Activated T-cell treated with anti-CD3 and anti-CD28 coated beads for 48 hours (primary cell): ENCODE data around the gene TPRG1.

ENCODE experiments used
- DNase-seq: peaks from one replicate; pipeline ENCODE4 v3.0.0-alpha.2; 2020; ENCODE audit warnings: low read depth

The TPRG1 gene

GRCh38 chr3:189232790-189233189 is 61.0 kb downstream of the TPRG1 start:
- no peak for DNase-seq

DNA sequence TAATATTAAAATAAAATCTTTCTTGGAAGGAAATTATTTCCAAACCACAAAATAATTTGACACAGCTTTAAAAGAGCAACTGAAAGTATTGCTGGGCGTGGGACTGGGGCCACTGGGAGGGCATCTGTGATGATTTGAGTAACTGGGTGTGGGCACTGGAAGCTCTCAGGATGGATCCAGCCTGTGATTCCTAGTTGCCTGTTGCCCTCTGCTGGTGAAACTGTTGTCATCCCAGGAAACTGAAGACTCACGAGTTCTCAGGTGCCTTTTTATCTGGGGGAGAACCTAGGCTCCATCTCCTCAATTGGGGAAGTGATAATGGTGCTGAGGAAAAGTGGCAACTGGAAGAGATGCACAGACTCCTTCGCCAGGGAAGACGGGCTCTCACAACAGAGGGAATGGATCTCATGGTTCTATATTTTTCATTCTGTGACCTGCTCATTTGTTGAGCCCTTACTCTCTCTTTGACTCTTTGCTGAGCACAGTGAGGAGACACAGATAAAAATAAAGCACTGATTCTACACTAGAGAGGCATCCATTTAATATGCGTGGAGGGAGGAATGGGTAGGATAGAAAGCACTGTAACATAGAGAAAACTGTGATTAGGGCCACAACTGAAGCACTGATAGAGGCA is 61.6 kb downstream of the TPRG1 start:
- peak; percentile 19 for DNase-seq

GRCh38 chr3:189235214-189235613 is 63.4 kb downstream of the TPRG1 start:
- no peak for DNase-seq

DNA sequence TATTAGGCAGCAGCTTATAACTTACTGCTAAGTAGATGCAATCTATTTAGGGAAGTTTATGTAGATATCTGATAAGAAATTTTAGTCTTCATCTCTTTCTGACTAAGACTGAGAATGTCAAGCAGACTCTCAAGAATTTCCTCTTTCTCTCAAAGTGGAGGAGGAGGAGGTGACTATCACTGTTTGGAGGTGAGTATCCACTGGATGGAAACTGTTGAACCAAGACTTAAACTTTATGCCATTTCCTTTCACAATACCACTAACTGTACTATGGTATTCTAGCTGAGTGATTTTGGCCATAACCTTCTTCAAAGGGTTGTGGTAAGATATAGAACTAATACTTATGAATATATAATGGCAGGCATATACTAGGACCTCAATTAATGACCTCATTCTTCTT is 64.6 kb downstream of the TPRG1 start:
- no peak for DNase-seq

- no peak for DNase-seq
Measured at GRCh38 chr3:189237526-189237925, 65.8 kb downstream of the TPRG1 start.

GRCh38 chr3:189238071-189238470 is 66.3 kb downstream of the TPRG1 start:
- DNase-seq: no peak

DNA sequence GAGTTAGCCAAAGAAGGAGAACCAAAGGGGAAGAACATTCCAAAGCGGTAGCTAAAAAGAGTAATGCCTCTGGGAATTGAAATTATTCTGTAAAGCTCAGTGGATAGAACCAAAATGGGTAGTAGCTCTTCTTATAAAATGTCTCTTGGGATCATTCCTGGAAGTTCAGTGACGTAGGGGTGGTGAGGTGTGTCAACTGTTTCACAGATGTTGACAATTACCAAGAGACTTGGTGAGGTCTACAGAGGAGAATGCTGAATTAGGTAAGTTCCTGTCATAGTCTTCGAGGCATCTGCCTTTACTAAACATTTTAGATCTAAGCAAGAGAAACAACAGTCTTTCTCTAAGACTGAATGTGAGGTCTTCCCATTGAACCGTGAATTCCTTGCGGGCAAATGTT is 67.8 kb downstream of the TPRG1 start:
- DNase-seq: no peak

- DNase-seq: no peak
Measured at GRCh38 chr3:189249987-189250386, 78.2 kb downstream of the TPRG1 start.

DNA sequence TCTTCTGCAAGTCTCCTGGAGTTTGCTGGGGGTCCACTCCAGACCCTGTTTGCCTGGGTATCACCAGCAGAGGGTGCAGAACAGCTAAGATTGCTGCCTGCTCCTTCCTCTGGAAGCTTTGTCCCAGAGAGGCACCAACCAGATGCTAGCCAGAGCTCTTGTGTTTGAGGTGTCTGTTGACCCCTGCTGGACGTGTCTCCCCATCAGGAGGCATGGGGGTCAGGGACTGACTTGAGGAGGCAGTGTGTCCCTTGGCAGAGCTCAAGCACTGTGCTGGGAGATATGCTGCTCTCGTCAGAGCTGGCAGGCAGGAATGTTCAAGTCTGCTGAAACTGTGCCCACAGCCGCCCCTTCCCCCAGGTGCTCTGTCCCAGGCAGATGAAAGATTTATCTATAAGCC is 86.5 kb downstream of the TPRG1 start:
- DNase-seq: no peak

GRCh38 chr3:189260556-189261493 is 89.1 kb downstream of the TPRG1 start:
- no peak for DNase-seq

- no peak for DNase-seq
Measured at GRCh38 chr3:189262746-189263145, 91.0 kb downstream of the TPRG1 start.

GRCh38 chr3:189267981-189268613 is 96.3 kb downstream of the TPRG1 start:
- no peak for DNase-seq

GRCh38 chr3:189269365-189269764 is 97.6 kb downstream of the TPRG1 start:
- DNase-seq: no peak

DNA sequence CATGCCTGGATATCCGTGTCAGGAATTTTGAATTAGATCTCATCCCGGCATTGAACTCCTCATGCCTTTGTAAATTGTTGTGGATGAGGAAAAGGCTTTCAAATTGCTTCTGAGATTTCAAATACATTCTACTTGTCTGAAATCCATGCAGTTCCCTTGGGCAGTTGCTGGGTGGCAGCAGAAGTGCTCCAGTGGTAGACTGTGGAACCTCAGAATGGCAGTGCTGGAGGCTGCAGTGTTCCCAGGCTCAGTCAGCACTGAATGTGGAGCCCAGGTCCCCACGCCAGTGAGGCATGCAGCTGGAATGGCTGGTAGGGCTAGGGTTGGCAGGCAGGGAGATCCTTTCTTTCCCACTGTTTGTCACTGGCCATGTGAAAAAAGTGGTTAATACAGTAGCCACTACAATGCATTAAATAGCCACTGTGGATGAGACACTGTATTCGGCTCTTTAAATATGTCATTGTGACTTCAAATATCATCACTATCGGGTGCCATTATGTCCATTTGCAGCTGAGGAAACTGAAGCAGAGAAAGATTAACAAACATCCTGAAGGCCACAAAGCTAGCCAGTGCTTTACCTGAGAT is 98.6 kb downstream of the TPRG1 start:
- DNase-seq: peak; percentile 25

DNA sequence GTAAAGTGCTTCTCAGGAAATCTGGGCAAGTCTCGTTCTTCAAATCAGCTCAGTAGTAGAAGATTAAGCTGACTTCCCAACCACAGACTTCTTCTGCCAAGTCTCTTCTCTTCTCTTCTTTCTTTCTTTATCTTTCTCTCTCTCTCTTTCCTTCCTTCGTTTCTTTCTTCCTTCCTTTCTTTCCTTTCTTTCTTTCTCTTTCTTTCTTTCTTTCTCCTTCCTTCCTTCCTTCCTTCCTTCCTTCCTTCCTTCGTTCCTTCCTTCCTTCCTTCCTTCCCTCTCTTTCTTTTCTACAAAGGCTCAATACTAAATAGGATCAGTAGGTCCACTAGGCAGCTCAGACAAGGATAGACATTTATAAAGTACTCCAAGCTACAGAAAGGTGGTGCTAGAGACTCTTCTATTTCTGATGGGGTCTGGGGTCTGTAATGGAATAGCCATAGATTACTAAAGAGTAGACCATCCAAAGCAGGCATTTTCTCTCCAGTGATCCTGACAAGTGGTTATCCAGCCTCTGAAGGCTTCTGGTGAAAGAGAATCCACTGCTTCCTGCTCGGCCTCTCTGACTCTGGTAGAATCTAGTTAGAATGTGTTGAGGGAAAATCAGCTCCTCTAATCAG is 100.8 kb downstream of the TPRG1 start:
- no peak for DNase-seq

GRCh38 chr3:189273736-189274135 is 102.0 kb downstream of the TPRG1 start:
- DNase-seq: no peak

- DNase-seq: no peak
Measured at GRCh38 chr3:189275182-189275581, 103.4 kb downstream of the TPRG1 start.

DNA sequence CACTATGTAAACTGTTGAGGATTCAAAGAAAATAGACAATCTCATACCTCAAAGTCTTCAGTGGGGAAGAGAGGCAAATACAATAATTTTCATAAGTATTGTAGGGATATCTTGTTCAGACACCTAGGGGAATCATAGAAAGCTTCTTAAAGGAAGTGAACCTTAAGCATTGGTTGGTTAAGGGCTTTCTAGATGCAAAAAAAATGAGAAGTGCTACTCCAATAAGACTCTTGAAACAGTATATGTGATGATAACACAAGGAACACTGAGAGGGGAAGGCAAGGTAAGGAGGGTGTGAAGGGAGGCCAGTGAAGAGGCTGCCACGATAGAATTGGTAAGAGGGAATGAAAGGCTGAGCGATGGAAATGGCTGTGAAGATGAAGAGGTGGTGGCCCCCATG is 104.1 kb downstream of the TPRG1 start:
- no peak for DNase-seq

GRCh38 chr3:189276444-189277219 is 104.9 kb downstream of the TPRG1 start:
- DNase-seq: no peak

- DNase-seq: no peak
Measured at GRCh38 chr3:189277711-189278110, 105.9 kb downstream of the TPRG1 start.

GRCh38 chr3:189278221-189278620 is 106.5 kb downstream of the TPRG1 start:
- no peak for DNase-seq
